ENCODE data around the gene MCF2L2. TPM values are rescaled to one million over a fixed set of nuclear protein-coding genes. Genes with fewer than 3 reads are reported as not detected.
A peak's percentile ranks its signal among the peaks of the same experiment; 100 is the strongest.

MCF2L2 gene
- total and polyA plus RNA-seq, 2 of the 13 experiments (the other 11 are each of a cell fraction or from before 2014, with no cell fraction given), result not detected

GRCh38 chr3:183447206-183448001 is 19.0 kb upstream of the MCF2L2 start (continued):
- TF ChIP-seq ZBTB40 (IDR thresholded peaks at IDR 0.05) (no peak), ZBTB40 (CRISPR knock-in tag; IDR thresholded peaks at IDR 0.05) (peak; percentile 14; the same call in 1 of the 2 replicates), NFE2L2 (IDR thresholded peaks at IDR 0.05; ENCODE audit: low read length) (0 out of 2 replicates have a peak, but pooled peaks have one; percentile 4), HMGXB3 (CRISPR knock-in tag; IDR thresholded peaks at IDR 0.05; ENCODE audit: borderline replicate concordance) (peak; percentile 88), RXRB (CRISPR knock-in tag; IDR thresholded peaks at IDR 0.05; ENCODE audit: borderline replicate concordance) (peak; percentile 63; the same call in 1 of the 2 replicates), ZNF703 (CRISPR knock-in tag; IDR thresholded peaks at IDR 0.05; ENCODE audit: borderline replicate concordance) (no peak), TCF12 (IDR thresholded peaks at IDR 0.05) (no peak), TCF12 (CRISPR knock-in tag; IDR thresholded peaks at IDR 0.05) (no peak), ZNF704 (CRISPR knock-in tag; IDR thresholded peaks at IDR 0.05; ENCODE audit: borderline replicate concordance) (no peak; the same call in 1 of the 2 replicates), KDM1A (CRISPR knock-in tag; IDR thresholded peaks at IDR 0.05) (no peak), ISL2 (CRISPR knock-in tag; IDR thresholded peaks at IDR 0.05) (peak; percentile 78; the same call in 1 of the 2 replicates), HOMEZ (CRISPR knock-in tag; IDR thresholded peaks at IDR 0.05; ENCODE audit: low read depth) (peak; percentile 94)

All from HepG2 (cell line).